Neural cell (in vitro differentiated cells): ENCODE measurements around the gene ZBTB40.

Experiments
- CTCF ChIP-seq: fragments of 450-650 bp; IDR thresholded peaks from 2 replicates; pipeline ENCODE4 v1.5.1; 2014; ENCODE audit warnings: antibody characterized with exemption, mild to moderate bottlenecking, moderate library complexity; ENCODE audit not compliant: poor library complexity, severe bottlenecking
- EZH2 ChIP-seq: fragments of 200-600, 300-800 bp; shearing (Covaris generic), sonication (generic); IDR thresholded peaks from 2 replicates; pipeline ENCODE4 v1.6.1; 2014; ENCODE audit warnings: antibody characterized with exemption, low read length, borderline replicate concordance, mild to moderate bottlenecking; ENCODE audit not compliant: insufficient read depth, poor library complexity, severe bottlenecking

GRCh38 chr1:22553991-22554522 is 102.4 kb downstream of the ZBTB40 start:
- TF ChIP-seq CTCF = no peak
- TF ChIP-seq EZH2 = no peak
